ENCODE results near the gene ZSCAN18. TPM values are rescaled to one million over a fixed set of nuclear protein-coding genes. Genes with fewer than 3 reads are reported as not detected.

ZSCAN18 gene
- 15.2 and 19.6 TPM in 2 replicates for total RNA-seq

GRCh38 chr19:58097781-58098681 lies at the start of gene ZSCAN18:
Gene ZSCAN18, minus strand, starts transcription at chr19:58098231. Its CDS starts 7,964 bp downstream, at chr19:58090267.

GRCh38 chr19:58059003-58059670 lies 38.9 kb downstream of the ZSCAN18 start, which contains the start of gene ZNF135:
Gene ZNF135, plus strand, starts transcription at chr19:58059282. Its CDS starts 721 bp downstream, at chr19:58060003.

Other genes with a start within 250 kb of the ZSCAN18 start
- gene ZNF587, start 248.4 kb downstream of the ZSCAN18 start, total RNA-seq = 12.5 and 32.9 TPM in 2 replicates
- 2.6 and 4.7 TPM in 2 replicates for gene ZNF814, start 209.2 kb downstream of the ZSCAN18 start, total RNA-seq
- gene ZNF417, start 181.6 kb downstream of the ZSCAN18 start, total RNA-seq = 7.1 and 22.4 TPM in 2 replicates
- gene ZNF418, start 162.8 kb downstream of the ZSCAN18 start, total RNA-seq = 1.9 and 6.7 TPM in 2 replicates
- gene ZNF256, start 150.5 kb downstream of the ZSCAN18 start, total RNA-seq = 4.0 and 5.5 TPM in 2 replicates
- 0.16 and 0.25 TPM in 2 replicates for gene C19orf18, start 123.7 kb downstream of the ZSCAN18 start, total RNA-seq
- gene ZNF606, start 95.4 kb downstream of the ZSCAN18 start, total RNA-seq = 5.7 and 11.6 TPM in 2 replicates
- gene ZSCAN1, start 64.2 kb downstream of the ZSCAN18 start, total RNA-seq = 0.16 and 0.25 TPM in 2 replicates
- 0.97 and 2.6 TPM in 2 replicates for gene ZNF135, start 38.9 kb downstream of the ZSCAN18 start, total RNA-seq
- 6.5 and 11.3 TPM in 2 replicates for gene ZNF329, start 52.6 kb upstream of the ZSCAN18 start, total RNA-seq
- gene ZNF274, start 84.8 kb upstream of the ZSCAN18 start, total RNA-seq = 14.7 and 21.0 TPM in 2 replicates
- 36.3 and 58.2 TPM in 2 replicates for gene ZNF544, start 130.7 kb upstream of the ZSCAN18 start, total RNA-seq
- 2.6 and 5.2 TPM in 2 replicates for gene ZNF8, start 180.7 kb upstream of the ZSCAN18 start, total RNA-seq
- 17.0 and 32.5 TPM in 2 replicates for gene ERVK3-1, start 207.1 kb upstream of the ZSCAN18 start, total RNA-seq
- 1.3 and 3.3 TPM in 2 replicates for gene ZSCAN22, start 228.8 kb upstream of the ZSCAN18 start, total RNA-seq